ENCODE data around the gene THSD7A. TPM values are rescaled to one million over a fixed set of nuclear protein-coding genes. Genes with fewer than 3 reads are reported as not detected.

Gene THSD7A
- total RNA-seq, 1 donor from 2014 or later = 3.5 TPM

- H3K9ac ChIP-seq (ENCODE audit: low read length) = no peak overlapping the region
- no peak overlapping the region for H3K4me3 ChIP-seq (ENCODE audit: insufficient read depth, low read depth, low read length)
- H2AFZ ChIP-seq (ENCODE audit: low read depth, low read length) = no peak overlapping the region
- no peaks in the 10 kb centered on the region for H3K36me3 ChIP-seq (ENCODE audit: insufficient read depth, low read length)
- H3K27me3 ChIP-seq (ENCODE audit: insufficient read depth, low read length) = no peaks in the 10 kb centered on the region
- H3K9me3 ChIP-seq (ENCODE audit: insufficient read depth, low read depth, low read length) = no peaks in the 10 kb centered on the region
- TF ChIP-seq CTCF (IDR thresholded peaks at IDR 0.05; ENCODE audit: insufficient read depth, low read depth, low read length) (no peak), EZH2 (IDR thresholded peaks at IDR 0.05; ENCODE audit: insufficient read depth, low read length) (no peak)
- FAIRE-seq (no peak), DNase-seq (ENCODE audit: low read depth) (no peak)
- Mint-ChIP-seq H3K9me3 (ENCODE audit: unreplicated experiment) (no peaks in the 10 kb centered on the region), H3K27ac (ENCODE audit: unreplicated experiment) (no peak overlapping the region), H3K4me3 (ENCODE audit: unreplicated experiment) (no peak overlapping the region), H3K4me1 (ENCODE audit: low read depth, unreplicated experiment) (peaks cover 8% of the 10 kb centered on the region), H3K27me3 (ENCODE audit: low read depth, unreplicated experiment) (no peaks in the 10 kb centered on the region), H3K36me3 (ENCODE audit: low read depth, unreplicated experiment) (no peaks in the 10 kb centered on the region)
- H3K79me2 ChIP-seq (ENCODE audit: insufficient read depth, low read length) = no peaks in the 10 kb centered on the region
- no peaks in the 10 kb centered on the region for H4K20me1 ChIP-seq (ENCODE audit: insufficient read depth, low read length)
- H3K4me2 ChIP-seq (ENCODE audit: low read length) = no peak overlapping the region
- H3K27ac ChIP-seq (ENCODE audit: low read depth, low read length) = no peak overlapping the region
- peaks cover 5% of the 10 kb centered on the region for H3K4me1 ChIP-seq (ENCODE audit: insufficient read depth, low read length)
These were observed 2.0 kb downstream of the THSD7A start for GRCh38 chr7:11829954-11830353.

- Histone ChIP-seq H3K9me3 (ENCODE audit: insufficient read depth, low read depth, low read length) (no peaks in the 10 kb centered on the region), H3K4me1 (ENCODE audit: insufficient read depth, low read length) (no peaks in the 10 kb centered on the region), H2AFZ (ENCODE audit: low read depth, low read length) (no peak overlapping the region), H3K27ac (ENCODE audit: low read depth, low read length) (no peak overlapping the region), H4K20me1 (ENCODE audit: insufficient read depth, low read length) (no peaks in the 10 kb centered on the region), H3K4me3 (ENCODE audit: insufficient read depth, low read depth, low read length) (no peak overlapping the region), H3K27me3 (ENCODE audit: insufficient read depth, low read length) (no peaks in the 10 kb centered on the region), H3K4me2 (ENCODE audit: low read length) (no peak overlapping the region), H3K36me3 (ENCODE audit: insufficient read depth, low read length) (no peaks in the 10 kb centered on the region), H3K9ac (ENCODE audit: low read length) (no peak overlapping the region), H3K79me2 (ENCODE audit: insufficient read depth, low read length) (no peaks in the 10 kb centered on the region)
- no peak for FAIRE-seq
- no peak overlapping the region for H3K27ac Mint-ChIP-seq (ENCODE audit: unreplicated experiment)
- DNase-seq (ENCODE audit: low read depth) = no peak
- no peaks in the 10 kb centered on the region for H3K36me3 Mint-ChIP-seq (ENCODE audit: low read depth, unreplicated experiment)
- H3K4me1 Mint-ChIP-seq (ENCODE audit: low read depth, unreplicated experiment) = no peaks in the 10 kb centered on the region
- peaks cover 2% of the 10 kb centered on the region for H3K27me3 Mint-ChIP-seq (ENCODE audit: low read depth, unreplicated experiment)
- TF ChIP-seq CTCF (IDR thresholded peaks at IDR 0.05; ENCODE audit: insufficient read depth, low read depth, low read length) = no peak
- TF ChIP-seq EZH2 (IDR thresholded peaks at IDR 0.05; ENCODE audit: insufficient read depth, low read length) = no peak
- H3K9me3 Mint-ChIP-seq (ENCODE audit: unreplicated experiment) = peaks cover 2% of the 10 kb centered on the region
- H3K4me3 Mint-ChIP-seq (ENCODE audit: unreplicated experiment) = no peak overlapping the region
These were observed 12.1 kb downstream of the THSD7A start for GRCh38 chr7:11819947-11820346.

GRCh38 chr7:11819271-11819670 is 12.7 kb downstream of the THSD7A start:
- Histone ChIP-seq H3K4me3 (ENCODE audit: insufficient read depth, low read depth, low read length) (no peak overlapping the region), H3K27ac (ENCODE audit: low read depth, low read length) (no peak overlapping the region), H3K79me2 (ENCODE audit: insufficient read depth, low read length) (no peaks in the 10 kb centered on the region), H3K4me2 (ENCODE audit: low read length) (no peak overlapping the region), H3K9ac (ENCODE audit: low read length) (no peak overlapping the region), H3K27me3 (ENCODE audit: insufficient read depth, low read length) (no peaks in the 10 kb centered on the region), H4K20me1 (ENCODE audit: insufficient read depth, low read length) (no peaks in the 10 kb centered on the region), H3K36me3 (ENCODE audit: insufficient read depth, low read length) (no peaks in the 10 kb centered on the region), H3K9me3 (ENCODE audit: insufficient read depth, low read depth, low read length) (no peaks in the 10 kb centered on the region), H3K4me1 (ENCODE audit: insufficient read depth, low read length) (no peaks in the 10 kb centered on the region), H2AFZ (ENCODE audit: low read depth, low read length) (no peak overlapping the region)
- Mint-ChIP-seq H3K4me1 (ENCODE audit: low read depth, unreplicated experiment) (no peaks in the 10 kb centered on the region), H3K4me3 (ENCODE audit: unreplicated experiment) (no peak overlapping the region), H3K27me3 (ENCODE audit: low read depth, unreplicated experiment) (peaks cover 2% of the 10 kb centered on the region), H3K27ac (ENCODE audit: unreplicated experiment) (no peak overlapping the region), H3K9me3 (ENCODE audit: unreplicated experiment) (peaks cover 2% of the 10 kb centered on the region), H3K36me3 (ENCODE audit: low read depth, unreplicated experiment) (no peaks in the 10 kb centered on the region)
- TF ChIP-seq CTCF (IDR thresholded peaks at IDR 0.05; ENCODE audit: insufficient read depth, low read depth, low read length) (no peak), EZH2 (IDR thresholded peaks at IDR 0.05; ENCODE audit: insufficient read depth, low read length) (no peak)
- FAIRE-seq (no peak), DNase-seq (ENCODE audit: low read depth) (no peak)
